HepG2 (cell line): ENCODE results near the gene CPNE4. TPM values are rescaled to one million over a fixed set of nuclear protein-coding genes. Genes with fewer than 3 reads are reported as not detected.
A peak's percentile ranks its signal among the peaks of the same experiment; 100 is the strongest.

Experiments
- ATAC-seq: fragments of 200-7000 bp; cut with Tn5 transposase; 3 replicates; pipeline ENCODE4 v1.9.1; 2020; ENCODE audit warnings: mild to moderate bottlenecking, moderate library complexity
- BruUV-seq: library from RNA; stranded (reverse); fragments of 400-500 nt; replicated peaks from 2 replicates; lab custom pipeline; 2021; lab: Mats Ljungman, UMichigan
- CTCF ChIA-PET: fragments of 300-600 bp; formaldehyde crosslinking; extraction: SDS; loops from one replicate; lab custom pipeline; 2021; ENCODE audit warnings: low total read pairs, inconsistent platforms, low intra/inter-chr PET ratio; lab: Yijun Ruan, JAX
- POLR2A ChIA-PET: fragments of 350-600 bp; sonication (Branson Sonifier 250); formaldehyde crosslinking; loops from one replicate; lab custom pipeline; 2020; ENCODE audit warnings: antibody characterized with exemption, inconsistent platforms; lab: Yijun Ruan, JAX
- DNase-seq: peaks from one replicate; pipeline ENCODE4 v3.0.0-alpha.2; 2015; ENCODE audit warnings: low spot score
- FAIRE-seq: peaks from 3 replicates; lab custom pipeline; 2011; peaks lifted over from hg19 to GRCh38; lab: Jason Lieb, UNC
- H2AFZ ChIP-seq: one replicate; pipeline ENCODE4 v1.6.1; 2011; ENCODE audit warnings: low read length, inconsistent platforms
- H3K27ac ChIP-seq: fragments of 300-600 bp; 3 replicates; pipeline ENCODE4 v1.8.0; 2011; ENCODE audit warnings: mixed run types, mild to moderate bottlenecking, mixed read lengths, low read length, inconsistent platforms; ENCODE audit not compliant: insufficient read depth; ENCODE audit errors: extremely low read length
- H3K27me3 ChIP-seq, 2 experiments: fragments of 200-600 bp in 1 of 2; 2 replicates in 1 of 2; 3 replicates in 1 of 2; pipeline versions ENCODE4 v1.6.0 to v1.8.0; 2011; ENCODE audit warnings: low read length in 2 of 2, mild to moderate bottlenecking in 2 of 2, moderate library complexity in 2 of 2, inconsistent platforms in 1 of 2; ENCODE audit not compliant: insufficient read depth in 2 of 2, control insufficient read depth in 1 of 2
- H3K36me3 ChIP-seq, 2 experiments: fragments of 200-600 bp in 1 of 2; replicated peaks in 1 of 2; 2 replicates in 1 of 2; 3 replicates in 1 of 2; pipeline versions ENCODE4 v1.5.1 to v1.8.0; 2011; ENCODE audit warnings: low read length in 2 of 2, inconsistent platforms in 1 of 2; ENCODE audit not compliant: insufficient read depth in 2 of 2, control insufficient read depth in 1 of 2
- H3K4me1 ChIP-seq: 2 replicates; pipeline ENCODE4 v1.5.1; 2012; ENCODE audit warnings: low read length, inconsistent platforms; ENCODE audit not compliant: insufficient read depth
- H3K4me2 ChIP-seq: 2 replicates; pipeline ENCODE4 v1.6.0; 2011; ENCODE audit warnings: low read depth, low read length, inconsistent platforms
- H3K4me3 ChIP-seq, 3 experiments: fragments of 200-600 bp in 1 of 3; sonication (generic), shearing (Covaris generic) in 1 of 3; replicated peaks in 1 of 3; 2 replicates each; pipeline ENCODE4 v1.5.1; 2011 to 2016; ENCODE audit warnings: low read length in 3 of 3, inconsistent platforms in 2 of 3, low read depth in 2 of 3, mild to moderate bottlenecking in 2 of 3, control low read depth in 1 of 3, mixed read lengths in 1 of 3; ENCODE audit not compliant: insufficient read depth in 1 of 3
- H3K79me2 ChIP-seq: one replicate; pipeline ENCODE4 v1.6.1; 2011; ENCODE audit warnings: low read length, inconsistent platforms; ENCODE audit not compliant: insufficient read depth
- H3K9ac ChIP-seq: 2 replicates; pipeline ENCODE4 v1.6.0; 2011; ENCODE audit warnings: mild to moderate bottlenecking, low read depth, low read length, inconsistent platforms; ENCODE audit not compliant: insufficient read depth
- H3K9me3 ChIP-seq: 2 replicates; pipeline ENCODE4 v1.5.1; 2012; ENCODE audit warnings: mild to moderate bottlenecking, low read length
- H4K20me1 ChIP-seq: 2 replicates; pipeline ENCODE4 v1.6.0; 2011; ENCODE audit warnings: inconsistent platforms, mild to moderate bottlenecking, low read length, moderate library complexity; ENCODE audit not compliant: insufficient read depth
- ATF4 ChIP-seq, 2 experiments: fragments of 450-650 bp in 1 of 2; sonication (generic) in 1 of 2; formaldehyde crosslinking; IDR thresholded peaks; 2 replicates each; pipeline versions ENCODE4 v1.5.0 to v1.8.0; 2020 to 2022; ENCODE audit warnings: mild to moderate bottlenecking in 1 of 2, missing genetic modification reagents in 1 of 2
- ATF7 ChIP-seq, 2 experiments: fragments of 450-650 bp in 1 of 2; sonication (generic) in 1 of 2; formaldehyde crosslinking in 1 of 2; IDR thresholded peaks; 2 replicates each; pipeline versions ENCODE4 v1.4.0 to v1.6.1; 2016 to 2020; ENCODE audit warnings: antibody characterized with exemption in 1 of 2, mild to moderate bottlenecking in 1 of 2, missing genetic modification reagents in 1 of 2
- CEBPB ChIP-seq: IDR thresholded peaks from 2 replicates; pipeline ENCODE4 v1.6.1; 2011; ENCODE audit warnings: low read depth, low read length, improper control_type of control experiment, borderline replicate concordance
- EEA1 ChIP-seq: sonication (generic); formaldehyde crosslinking; IDR thresholded peaks from 2 replicates; pipeline ENCODE4 v1.5.1; 2020; ENCODE audit warnings: mild to moderate bottlenecking, missing genetic modification reagents, borderline replicate concordance
- HNF4G ChIP-seq, 2 experiments: sonication (generic) in 1 of 2; formaldehyde crosslinking in 1 of 2; IDR thresholded peaks; 2 replicates each; pipeline versions ENCODE4 v1.4.0 to v1.6.1; 2011 to 2020; ENCODE audit warnings: borderline replicate concordance in 2 of 2, low read depth in 2 of 2, mild to moderate bottlenecking in 2 of 2, low read length in 1 of 2, missing genetic modification reagents in 1 of 2, moderate library complexity in 1 of 2
- MXD4 ChIP-seq: IDR thresholded peaks from 2 replicates; pipeline ENCODE4 v1.6.1; 2016; ENCODE audit warnings: mild to moderate bottlenecking, missing biosample characterization, missing genetic modification reagents
- RBFOX2 ChIP-seq: fragments of 200-400 bp; formaldehyde crosslinking; IDR thresholded peaks from 2 replicates; pipeline ENCODE4 v1.6.1; 2017; ENCODE audit warnings: low read depth, mild to moderate bottlenecking, low read length
- SOX13 ChIP-seq, 3 experiments: fragments of 450-650 bp in 1 of 3; sonication (generic) in 1 of 3; formaldehyde crosslinking in 1 of 3; IDR thresholded peaks in 2 of 3; conservative IDR thresholded peaks in 1 of 3; 2 replicates each; pipeline versions ENCODE4 v1.5.0 to v1.6.1; 2016 to 2020; ENCODE audit warnings: antibody characterized with exemption in 1 of 3, mild to moderate bottlenecking in 1 of 3, missing compliant biosample characterization in 1 of 3, missing genetic modification reagents in 1 of 3, moderate library complexity in 1 of 3
- SP140L ChIP-seq: sonication (generic); formaldehyde crosslinking; IDR thresholded peaks from 2 replicates; pipeline ENCODE4 v1.4.0; 2020; ENCODE audit warnings: missing genetic modification reagents, borderline replicate concordance
- SRSF1 ChIP-seq: fragments of 200-400 bp; formaldehyde crosslinking; optimal IDR thresholded peaks from 2 replicates; pipeline ENCODE3; 2017; ENCODE audit warnings: mild to moderate bottlenecking, low read depth, low read length, moderate library complexity
- ZBTB2 ChIP-seq: sonication (generic); formaldehyde crosslinking; IDR thresholded peaks from 2 replicates; pipeline ENCODE4 v1.8.0; 2022; ENCODE audit warnings: low read depth, missing genetic modification reagents
- ZNF713 ChIP-seq: sonication (generic); formaldehyde crosslinking; IDR thresholded peaks from 2 replicates; pipeline ENCODE4 v1.4.0; 2020; ENCODE audit warnings: mild to moderate bottlenecking, missing genetic modification reagents
- WGBS: methylation state at CpG from one replicate; pipeline ENCODE4 v1.1.6; 2017; ENCODE audit warnings: low lambda C conversion rate; 5-methylcytosine and 5-hydroxymethylcytosine counted together
- in situ Hi-C: cut with HindIII; loops from 2 replicates; pipeline ENCODE4 v1.10.0; 2017; ENCODE audit warnings: low pct_unique_long_range_greater_than_20kb; ENCODE audit not compliant: extremely low pct_ligation_motif_present
- intact Hi-C: fragments of 100-400 bp; cut with micrococcal nuclease; formaldehyde crosslinking; loops from one replicate; pipeline ENCODE4 v1.10.0; 2022; ENCODE audit not compliant: unreplicated experiment
- polyA plus RNA-seq, 8 experiments: library from polyadenylated mRNA; depleted of rRNA in 3 of 8; stranded (reverse) in 7 of 8; unstranded in 1 of 8; fragments of >200 nt; fragmentation: Illumina TruSeq in 4 of 8; extraction: Trizol in 4 of 8; gene quantifications; 2 replicates each; pipeline versions ENCODE4 v1.2.1 to v1.2.3, GENCODE V29; 2011 to 2016; ENCODE audit warnings: low read depth in 4 of 8, missing spikeins in 1 of 8, mixed read lengths in 1 of 8; ENCODE audit not compliant: insufficient read depth in 1 of 8
- total RNA-seq, 5 experiments: library from RNA; depleted of rRNA; stranded (reverse); fragments of >200 nt; fragmentation: Illumina TruSeq; extraction: Trizol; gene quantifications; 2 replicates each; pipeline ENCODE4 v1.2.3, GENCODE V29; 2016; ENCODE audit warnings: low read depth in 1 of 5

The CPNE4 gene
- total and polyA plus RNA-seq, 2 of the 13 experiments (the other 11 are each of a cell fraction or from before 2014, with no cell fraction given), result not detected

GRCh38 chr3:132016061-132017041 lies 18.5 kb downstream of the CPNE4 start:
- DNase-seq, result no peak
- POLR2A ChIA-PET, result no interaction called here
- intact Hi-C loops, result no loop called here
- no peak overlapping the region for H3K27ac ChIP-seq
- H3K9ac ChIP-seq, result no peak overlapping the region
- no peak for ATAC-seq
- BruUV-seq, result no TSS peak
- H3K36me3 ChIP-seq, result no peaks in the 10 kb centered on the region
- H3K4me3 ChIP-seq, result no peak overlapping the region
- H3K9me3 ChIP-seq, result no peaks in the 10 kb centered on the region
- in situ Hi-C loops, result loop anchor here (25.0 kb wide), 1 partner anchor 979 kb away; the partner anchor contains the start of genes ASTE1 and NEK11
- no peaks in the 10 kb centered on the region; a peak in 1 of 5 replicates for H3K27me3 ChIP-seq
- no peaks in the 10 kb centered on the region for H3K79me2 ChIP-seq
- H3K4me2 ChIP-seq, result no peak overlapping the region
- no peaks in the 10 kb centered on the region for H3K4me1 ChIP-seq
- TF ChIP-seq ATF4 (CRISPR knock-in tag; IDR thresholded peaks at IDR 0.05) (0 out of 4 replicates have a peak, but pooled peaks of 1 of the 2 experiments have one; percentile 22), CEBPB (peak; percentile 30; the same call in 1 of the 2 replicates), MXD4 (CRISPR knock-in tag) (no peak), ATF7 (IDR thresholded peaks at IDR 0.05) (peak; percentile 26; the same call in 1 of the 2 replicates), ATF7 (CRISPR knock-in tag; IDR thresholded peaks at IDR 0.05) (no peak)
- TF ChIP-seq, all 625 proteins: peak for 3
- Histone ChIP-seq H2AFZ (no peak overlapping the region), H4K20me1 (no peaks in the 10 kb centered on the region)
- WGBS, result 1% methylated on average over 7 of the region's 7 CpGs
- CTCF ChIA-PET, result no interaction called here
- FAIRE-seq, result no peak

- BruUV-seq, result no TSS peak
- H3K36me3 ChIP-seq, result no peaks in the 10 kb centered on the region
- no peaks in the 10 kb centered on the region for H3K4me1 ChIP-seq
- FAIRE-seq (no peak), DNase-seq (no peak), ATAC-seq (no peak)
- no peak overlapping the region for H3K9ac ChIP-seq
- no peak overlapping the region for H2AFZ ChIP-seq
- no peaks in the 10 kb centered on the region for H3K79me2 ChIP-seq
- intact Hi-C loops (no loop called here), in situ Hi-C loops (loop anchor here (25.0 kb wide), 1 partner anchor 977 kb away; the partner anchor contains the start of genes ASTE1 and NEK11)
- no peaks in the 10 kb centered on the region for H3K9me3 ChIP-seq
- H4K20me1 ChIP-seq, result no peaks in the 10 kb centered on the region
- WGBS, result 0% methylated on average over 3 of the region's 3 CpGs
- CTCF ChIA-PET, result no interaction called here
- no peak overlapping the region for H3K4me2 ChIP-seq
- POLR2A ChIA-PET, result no interaction called here
- no peak overlapping the region for H3K4me3 ChIP-seq
- H3K27ac ChIP-seq, result no peak overlapping the region
- no peaks in the 10 kb centered on the region for H3K27me3 ChIP-seq
- TF ChIP-seq ZBTB2 (CRISPR knock-in tag), result no peak
- no peak for TF ChIP-seq ZNF713
- TF ChIP-seq HNF4G (IDR thresholded peaks at IDR 0.05; ENCODE audit: borderline replicate concordance, low read depth, low read length), result no peak
- TF ChIP-seq HNF4G (CRISPR knock-in tag; IDR thresholded peaks at IDR 0.05; ENCODE audit: borderline replicate concordance, low read depth), result no peak
- TF ChIP-seq SP140L, result no peak
- TF ChIP-seq EEA1 (CRISPR knock-in tag), result no peak
- TF ChIP-seq SOX13 (IDR thresholded peaks at IDR 0.05), result no peak
- no peak for TF ChIP-seq SOX13 (CRISPR knock-in tag; conservative IDR thresholded peaks at IDR 0.05 in 1 of 2, IDR thresholded peaks at IDR 0.05 in 1 of 2)
- no peak for TF ChIP-seq RBFOX2
- TF ChIP-seq SRSF1, result no peak
Measured at GRCh38 chr3:132014105-132014504, 20.7 kb downstream of the CPNE4 start.
